ENCODE results near the gene RBM4B. TPM values are rescaled to one million over a fixed set of nuclear protein-coding genes. Genes with fewer than 3 reads are reported as not detected.

Gene RBM4B
- total and polyA plus RNA-seq, 3 experiments from 2014 or later = 13.1 to 20.0 (median 19.5) TPM

DNA sequence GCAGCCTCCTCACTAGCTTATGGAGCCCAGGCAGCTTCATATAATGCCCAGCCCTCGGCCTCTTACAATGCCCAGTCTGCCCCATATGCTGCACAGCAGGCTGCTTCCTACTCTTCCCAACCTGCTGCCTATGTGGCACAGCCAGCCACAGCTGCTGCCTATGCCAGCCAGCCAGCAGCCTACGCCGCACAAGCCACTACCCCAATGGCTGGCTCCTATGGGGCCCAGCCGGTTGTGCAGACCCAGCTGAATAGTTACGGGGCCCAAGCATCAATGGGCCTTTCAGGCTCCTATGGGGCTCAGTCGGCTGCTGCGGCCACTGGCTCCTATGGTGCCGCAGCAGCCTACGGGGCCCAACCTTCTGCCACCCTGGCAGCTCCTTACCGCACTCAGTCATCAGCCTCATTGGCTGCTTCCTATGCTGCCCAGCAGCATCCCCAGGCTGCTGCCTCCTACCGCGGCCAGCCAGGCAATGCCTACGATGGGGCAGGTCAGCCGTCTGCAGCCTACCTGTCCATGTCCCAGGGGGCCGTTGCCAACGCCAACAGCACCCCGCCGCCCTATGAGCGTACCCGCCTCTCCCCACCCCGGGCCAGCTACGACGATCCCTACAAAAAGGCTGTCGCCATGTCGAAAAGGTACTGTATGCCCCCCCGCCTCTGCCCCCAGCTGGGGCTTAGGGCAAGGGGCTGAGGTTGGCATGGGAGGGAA, 52.5 kb downstream of the RBM4B start:
- H3K27ac ChIP-seq (ENCODE audit: low read depth, low read length) = no peak overlapping the region
- H3K36me3 ChIP-seq (ENCODE audit: insufficient read depth, low read length) = peaks cover 84% of the 10 kb centered on the region
- no peak overlapping the region for H3K4me3 Mint-ChIP-seq
- no peaks in the 10 kb centered on the region for H3K9me3 ChIP-seq (ENCODE audit: low read length)
- peak overlapping the region in 3 of 8 donors; percentile 30 to 69 (median 68) for H3K27ac Mint-ChIP-seq
- H3K27me3 Mint-ChIP-seq = peaks cover 0 to 7% of the 10 kb centered on the region in 2 donors
- peaks cover 81% of the 10 kb centered on the region for H3K4me1 ChIP-seq (ENCODE audit: insufficient read depth, low read length)
- H3K9me3 Mint-ChIP-seq = no peaks in the 10 kb centered on the region
- peak in 1 of 5 donors; percentile 17 for DNase-seq
- H3K27me3 ChIP-seq (ENCODE audit: insufficient read depth, low read length, poor library complexity, severe bottlenecking) = no peaks in the 10 kb centered on the region
- CTCF ChIA-PET = interaction anchor here (0.8 to 1.4 kb wide), 4 partner anchors 8 to 33 kb away, joined by 3 to 4 read pairs (median 4); partner anchors contain the start of gene RBM14
- H3K36me3 Mint-ChIP-seq = peaks cover 0 to 90% (median 17%) of the 10 kb centered on the region in 3 donors
- no peak overlapping the region for H3K4me3 ChIP-seq (ENCODE audit: low read length)
- POLR2A ChIA-PET = interaction anchor here (0.6 to 3.8 kb wide), 3 partner anchors 9 to 14 kb away, joined by 5 to 23 read pairs (median 5); partner anchors contain the start of genes RBM14 and RBM4
- H3K4me1 Mint-ChIP-seq = peaks cover 69 to 88% (median 73%) of the 10 kb centered on the region in 3 donors

DNA sequence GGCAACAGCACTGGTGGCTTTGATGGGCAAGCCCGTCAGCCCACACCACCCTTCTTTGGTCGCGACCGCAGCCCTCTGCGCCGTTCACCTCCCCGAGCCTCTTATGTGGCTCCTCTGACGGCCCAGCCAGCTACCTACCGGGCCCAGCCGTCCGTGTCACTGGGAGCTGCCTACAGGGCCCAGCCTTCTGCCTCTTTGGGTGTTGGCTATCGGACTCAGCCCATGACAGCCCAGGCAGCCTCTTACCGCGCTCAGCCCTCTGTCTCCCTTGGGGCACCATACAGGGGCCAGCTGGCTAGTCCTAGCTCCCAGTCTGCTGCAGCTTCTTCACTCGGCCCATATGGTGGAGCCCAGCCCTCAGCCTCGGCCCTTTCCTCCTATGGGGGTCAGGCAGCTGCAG, 53.2 kb downstream of the RBM4B start:
- ChIA-PET CTCF (interaction anchor here (0.8 to 1.4 kb wide), 4 partner anchors 8 to 32 kb away, joined by 3 to 4 read pairs (median 4); partner anchors contain the start of gene RBM14), POLR2A (interaction anchor here (2.0 to 3.8 kb wide), 2 partner anchors 8 to 14 kb away, joined by 5 to 23 read pairs; partner anchors contain the start of genes RBM14 and RBM4)
- no peaks in the 10 kb centered on the region for H3K9me3 ChIP-seq (ENCODE audit: low read length)
- no peaks in the 10 kb centered on the region for H3K9me3 Mint-ChIP-seq
- peaks cover 66 to 89% (median 74%) of the 10 kb centered on the region in 3 donors for H3K4me1 Mint-ChIP-seq
- DNase-seq = no peak
- H3K36me3 ChIP-seq (ENCODE audit: insufficient read depth, low read length) = peaks cover 78% of the 10 kb centered on the region
- H3K4me1 ChIP-seq (ENCODE audit: insufficient read depth, low read length) = peaks cover 85% of the 10 kb centered on the region
- H3K27me3 Mint-ChIP-seq = peaks cover 0 to 7% of the 10 kb centered on the region in 2 donors
- no peaks in the 10 kb centered on the region for H3K27me3 ChIP-seq (ENCODE audit: insufficient read depth, low read length, poor library complexity, severe bottlenecking)
- peaks cover 0 to 88% (median 14%) of the 10 kb centered on the region in 3 donors for H3K36me3 Mint-ChIP-seq
- H3K4me3 ChIP-seq (ENCODE audit: low read length) = no peak overlapping the region
- no peak overlapping the region for H3K4me3 Mint-ChIP-seq
- H3K27ac ChIP-seq (ENCODE audit: low read depth, low read length) = no peak overlapping the region
- H3K27ac Mint-ChIP-seq = peak overlapping the region in 3 of 8 donors; percentile 30 to 68 (median 37)

DNA sequence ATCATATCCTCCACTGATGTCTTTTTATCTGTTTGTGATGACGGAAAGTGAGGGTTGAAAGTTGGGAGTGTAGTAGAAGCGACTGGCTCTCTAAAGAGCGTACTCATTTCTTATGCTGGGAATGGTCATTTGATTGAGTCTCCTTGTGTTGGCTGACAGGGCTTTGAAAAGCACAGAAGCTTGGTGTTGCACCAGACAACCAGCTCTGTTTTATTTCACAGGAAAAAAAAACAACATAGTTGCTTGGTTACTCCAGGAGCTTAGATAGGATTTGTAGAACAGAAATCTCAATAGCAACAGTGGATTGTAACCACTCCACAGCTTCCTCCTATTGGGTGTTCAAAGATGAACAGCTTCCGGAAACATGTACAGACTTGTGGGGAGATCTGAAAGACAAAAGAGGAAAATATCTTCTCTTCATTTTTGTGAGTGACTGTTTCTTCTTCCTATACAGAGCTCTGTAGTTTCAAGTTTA, 58.6 kb downstream of the RBM4B start:
- peak in 4 of 5 donors; percentile 14 to 88 (median 68) for DNase-seq
- peak overlapping the region; percentile 77 to 100 (median 98) for H3K27ac Mint-ChIP-seq
- H3K4me3 ChIP-seq (ENCODE audit: low read length) = peak overlapping the region; percentile 99
- ChIA-PET CTCF (interaction anchor here (1.1 to 1.5 kb wide), 6 partner anchors 19 to 59 kb away, joined by 3 to 10 read pairs (median 8); partner anchors contain the start of genes RBM4 and RBM4B), POLR2A (interaction anchor here (0.6 to 4.6 kb wide), 10 partner anchors 11 to 1121 kb away, joined by 3 to 153 read pairs (median 4); partner anchors contain the start of genes CTSF, RBM4 and RBM4B)
- H3K27ac ChIP-seq (ENCODE audit: low read depth, low read length) = peak overlapping the region; percentile 100
- no peaks in the 10 kb centered on the region for H3K27me3 ChIP-seq (ENCODE audit: insufficient read depth, low read length, poor library complexity, severe bottlenecking)
- H3K4me1 ChIP-seq (ENCODE audit: insufficient read depth, low read length) = peaks cover 67% of the 10 kb centered on the region
- H3K4me1 Mint-ChIP-seq = peaks cover 69 to 86% (median 72%) of the 10 kb centered on the region in 3 donors
- H3K27me3 Mint-ChIP-seq = peaks cover 0 to 4% of the 10 kb centered on the region in 2 donors
- H3K36me3 ChIP-seq (ENCODE audit: insufficient read depth, low read length) = peaks cover 31% of the 10 kb centered on the region
- H3K36me3 Mint-ChIP-seq = peaks cover 0 to 67% (median 15%) of the 10 kb centered on the region in 3 donors
- H3K9me3 ChIP-seq (ENCODE audit: low read length) = no peaks in the 10 kb centered on the region
- peak overlapping the region; percentile 97 to 99 (median 98) for H3K4me3 Mint-ChIP-seq
- no peaks in the 10 kb centered on the region for H3K9me3 Mint-ChIP-seq

DNA sequence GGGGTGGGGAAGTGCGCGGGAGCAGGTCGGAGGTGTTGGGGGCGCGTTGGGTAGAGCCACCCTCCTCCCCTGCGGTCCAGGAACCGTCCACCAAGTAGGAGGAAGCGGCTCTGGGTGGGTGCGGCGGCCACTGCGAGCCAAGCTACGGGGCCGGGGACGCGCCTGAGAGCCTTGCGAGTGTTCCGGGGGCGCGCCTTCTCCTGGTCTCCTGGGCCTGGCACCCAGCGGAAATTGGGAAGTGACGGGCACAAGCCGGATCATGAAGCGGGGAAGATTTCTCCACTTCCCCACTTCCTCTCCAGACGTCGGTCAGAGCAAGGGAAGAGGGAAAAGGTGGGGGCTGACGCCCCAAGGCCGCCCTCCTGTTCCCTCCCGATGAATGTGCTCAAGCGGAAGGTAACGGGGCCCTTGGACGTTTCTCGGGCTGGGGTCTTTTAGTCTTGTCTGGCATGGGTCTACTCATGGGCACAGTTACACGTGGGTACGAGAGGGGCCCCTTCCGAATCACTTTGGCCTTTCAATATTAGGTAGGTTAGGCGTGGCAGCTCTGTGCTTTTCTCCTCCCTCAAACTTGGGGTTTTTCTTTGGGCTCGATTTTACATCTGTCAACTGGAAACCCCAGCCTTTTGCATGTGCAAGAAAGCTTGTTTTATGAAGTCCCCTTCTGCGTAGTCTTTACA, 60.4 kb downstream of the RBM4B start:
- H3K4me1 ChIP-seq (ENCODE audit: insufficient read depth, low read length) = peaks cover 49% of the 10 kb centered on the region
- peak overlapping the region; percentile 97 to 99 (median 98) for H3K4me3 Mint-ChIP-seq
- peaks cover 0 to 4% of the 10 kb centered on the region in 2 donors for H3K27me3 Mint-ChIP-seq
- H3K36me3 Mint-ChIP-seq = peaks cover 0 to 49% (median 7%) of the 10 kb centered on the region in 3 donors
- H3K27me3 ChIP-seq (ENCODE audit: insufficient read depth, low read length, poor library complexity, severe bottlenecking) = no peaks in the 10 kb centered on the region
- no peaks in the 10 kb centered on the region for H3K9me3 Mint-ChIP-seq
- DNase-seq = no peak
- CTCF ChIA-PET = interaction anchor here (0.6 to 2.6 kb wide), 11 partner anchors 8 to 499 kb away, joined by 3 to 20 read pairs (median 4); partner anchors contain the start of genes DPP3, RBM4, RBM4B and RCE1
- peaks cover 51 to 68% (median 54%) of the 10 kb centered on the region in 3 donors for H3K4me1 Mint-ChIP-seq
- POLR2A ChIA-PET = interaction anchor here (0.6 to 4.6 kb wide), 17 partner anchors 8 to 346 kb away, joined by 3 to 153 read pairs (median 4); partner anchors contain the start of genes ACTN3, BBS1, CCDC87 and CCS
- H3K4me3 ChIP-seq (ENCODE audit: low read length) = peak overlapping the region; percentile 99
- peaks cover 12% of the 10 kb centered on the region for H3K36me3 ChIP-seq (ENCODE audit: insufficient read depth, low read length)
- H3K9me3 ChIP-seq (ENCODE audit: low read length) = no peaks in the 10 kb centered on the region
- H3K27ac ChIP-seq (ENCODE audit: low read depth, low read length) = peak overlapping the region; percentile 100
- peak overlapping the region; percentile 97 to 100 (median 99) for H3K27ac Mint-ChIP-seq

DNA sequence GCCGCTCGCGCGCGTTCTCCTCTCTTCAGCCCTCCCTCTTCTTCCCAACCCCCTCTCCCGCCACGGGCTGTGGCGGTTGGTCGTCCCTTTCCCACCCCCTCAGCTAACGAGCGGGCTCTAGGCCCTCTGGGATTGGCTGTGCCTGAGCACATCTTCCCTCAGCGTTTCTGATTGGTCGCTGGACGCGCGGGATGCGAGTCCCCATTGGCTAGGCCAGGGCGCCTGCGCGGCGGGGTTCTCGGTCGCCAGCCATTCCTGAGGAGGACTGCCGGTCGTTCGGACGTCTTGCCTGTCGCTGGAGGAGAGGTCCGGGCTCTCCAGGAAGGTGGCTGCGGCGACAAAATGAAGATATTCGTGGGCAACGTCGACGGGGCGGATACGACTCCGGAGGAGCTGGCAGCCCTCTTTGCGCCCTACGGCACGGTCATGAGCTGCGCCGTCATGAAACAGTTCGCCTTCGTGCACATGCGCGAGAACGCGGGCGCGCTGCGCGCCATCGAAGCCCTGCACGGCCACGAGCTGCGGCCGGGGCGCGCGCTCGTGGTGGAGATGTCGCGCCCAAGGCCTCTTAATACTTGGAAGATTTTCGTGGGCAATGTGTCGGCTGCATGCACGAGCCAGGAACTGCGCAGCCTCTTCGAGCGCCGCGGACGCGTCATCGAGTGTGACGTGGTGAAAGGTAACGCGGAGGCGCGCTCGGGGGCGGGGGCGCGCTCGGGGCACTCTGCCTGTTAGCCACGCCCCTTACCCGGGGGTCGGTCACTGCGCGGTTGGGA, 61.1 kb downstream of the RBM4B start, which contains the start of gene RBM14:
Gene RBM14, plus strand, starts transcription at position 252 of the 776 bp plus-strand sequence. Its CDS starts 91 bp downstream, at position 343.
- peak within 1 kb of the TSS; percentile 97 to 99 (median 98) for H3K4me3 Mint-ChIP-seq

More for the DNA sequence above, 61.1 kb downstream of the RBM4B start, which contains the start of gene RBM14:
- Histone ChIP-seq H3K36me3 (ENCODE audit: insufficient read depth, low read length) (peaks cover 9% of the 10 kb centered on the region), H3K9me3 (ENCODE audit: low read length) (no peaks in the 10 kb centered on the region), H3K4me3 (ENCODE audit: low read length) (peak within 1 kb of the TSS; percentile 99), H3K27me3 (ENCODE audit: insufficient read depth, low read length, poor library complexity, severe bottlenecking) (no peaks in the 10 kb centered on the region), H3K4me1 (ENCODE audit: insufficient read depth, low read length) (peaks cover 41% of the 10 kb centered on the region), H3K27ac (ENCODE audit: low read depth, low read length) (peak within 1 kb of the TSS; percentile 100)
- peak within 1 kb of the TSS; percentile 97 to 100 (median 99) for H3K27ac Mint-ChIP-seq
- peaks cover 0 to 4% of the 10 kb centered on the region in 2 donors for H3K27me3 Mint-ChIP-seq
- ChIA-PET POLR2A (interaction anchor here (0.5 to 4.6 kb wide), 18 partner anchors 9 to 345 kb away, joined by 3 to 153 read pairs (median 4); partner anchors contain the start of genes ACTN3, BBS1, CCDC87 and CCS), CTCF (interaction anchor here (0.6 to 2.6 kb wide), 8 partner anchors 8 to 227 kb away, joined by 3 to 20 read pairs (median 4); partner anchors contain the start of genes RBM4, RBM4B and RCE1)
- DNase-seq = peak; percentile 97 to 99 (median 98)
- H3K4me1 Mint-ChIP-seq = peaks cover 44 to 61% (median 47%) of the 10 kb centered on the region in 3 donors
- H3K9me3 Mint-ChIP-seq = no peaks in the 10 kb centered on the region
- H3K36me3 Mint-ChIP-seq = peaks cover 0 to 45% (median 7%) of the 10 kb centered on the region in 3 donors
